ENCODE measurements around the gene ATP8A1. TPM values are rescaled to one million over a fixed set of nuclear protein-coding genes. Genes with fewer than 3 reads are reported as not detected.
"Not testable (repeated sequence)": the region's sequence is repeated elsewhere in the genome, so short reads cannot be mapped to it uniquely, and the experiment has no call there.

Gene ATP8A1
- total RNA-seq, 2 experiments from 2014 or later: 20.9 to 21.1 TPM

GRCh38 chr4:42482516-42483327 is 174.2 kb downstream of the ATP8A1 start:
- Mint-ChIP-seq H3K36me3 (ENCODE audit: low read depth) (peaks cover 2% of the 10 kb centered on the region), H3K9me3 (no peaks in the 10 kb centered on the region), H3K4me1 (no peaks in the 10 kb centered on the region), H3K4me3 (no peak overlapping the region), H3K27me3 (no peaks in the 10 kb centered on the region), H3K27ac (no peak overlapping the region)
- DNase-seq: no peak
- POLR2A ChIA-PET: no interaction called here
- CTCF ChIA-PET: no interaction called here

GRCh38 chr4:42480717-42481116 is 176.2 kb downstream of the ATP8A1 start:
- no peaks in the 10 kb centered on the region for H3K4me1 Mint-ChIP-seq
- H3K4me3 Mint-ChIP-seq: no peak overlapping the region
- ChIA-PET POLR2A (no interaction called here), CTCF (interaction anchor here (0.9 kb wide), 1 partner anchor 9 kb away, joined by 3 read pairs; no protein-coding TSS in a partner anchor)
- no peak for DNase-seq
- H3K9me3 Mint-ChIP-seq: no peaks in the 10 kb centered on the region
- peaks cover 2% of the 10 kb centered on the region for H3K36me3 Mint-ChIP-seq (ENCODE audit: low read depth)
- H3K27me3 Mint-ChIP-seq: no peaks in the 10 kb centered on the region
- H3K27ac Mint-ChIP-seq: no peak overlapping the region

GRCh38 chr4:42480281-42480680 is 176.6 kb downstream of the ATP8A1 start:
- H3K9me3 Mint-ChIP-seq: no peaks in the 10 kb centered on the region
- ChIA-PET CTCF (interaction anchor here (0.9 kb wide), 1 partner anchor 8 kb away, joined by 3 read pairs; no protein-coding TSS in a partner anchor), POLR2A (no interaction called here)
- H3K36me3 Mint-ChIP-seq (ENCODE audit: low read depth): peaks cover 2% of the 10 kb centered on the region
- no peak overlapping the region for H3K4me3 Mint-ChIP-seq
- no peak for DNase-seq
- no peaks in the 10 kb centered on the region for H3K4me1 Mint-ChIP-seq
- no peak overlapping the region for H3K27ac Mint-ChIP-seq
- H3K27me3 Mint-ChIP-seq: no peaks in the 10 kb centered on the region

GRCh38 chr4:42478946-42479345 is 178.0 kb downstream of the ATP8A1 start:
- CTCF ChIA-PET: no interaction called here
- no peaks in the 10 kb centered on the region for H3K4me1 Mint-ChIP-seq
- POLR2A ChIA-PET: no interaction called here
- no peaks in the 10 kb centered on the region for H3K9me3 Mint-ChIP-seq
- H3K4me3 Mint-ChIP-seq: no peak overlapping the region
- H3K27ac Mint-ChIP-seq: no peak overlapping the region
- H3K27me3 Mint-ChIP-seq: no peaks in the 10 kb centered on the region
- H3K36me3 Mint-ChIP-seq (ENCODE audit: low read depth): peaks cover 2% of the 10 kb centered on the region
- DNase-seq: no peak

- Mint-ChIP-seq H3K27ac (no peak overlapping the region), H3K9me3 (no peaks in the 10 kb centered on the region), H3K4me1 (no peaks in the 10 kb centered on the region), H3K27me3 (no peaks in the 10 kb centered on the region), H3K4me3 (no peak overlapping the region), H3K36me3 (ENCODE audit: low read depth) (peaks cover 2% of the 10 kb centered on the region)
- ChIA-PET POLR2A (interaction anchor here (0.5 kb wide), 1 partner anchor 17 kb away, joined by 3 read pairs; no protein-coding TSS in a partner anchor), CTCF (no interaction called here)
- DNase-seq: no peak
Measured at GRCh38 chr4:42478509-42478908, 178.4 kb downstream of the ATP8A1 start.

- no peaks in the 10 kb centered on the region for H3K27me3 Mint-ChIP-seq
- H3K4me1 Mint-ChIP-seq: no peaks in the 10 kb centered on the region
- ChIA-PET CTCF (no interaction called here), POLR2A (no interaction called here)
- DNase-seq: no peak
- no peak overlapping the region for H3K27ac Mint-ChIP-seq
- H3K36me3 Mint-ChIP-seq (ENCODE audit: low read depth): peaks cover 2% of the 10 kb centered on the region
- H3K9me3 Mint-ChIP-seq: no peaks in the 10 kb centered on the region
- H3K4me3 Mint-ChIP-seq: no peak overlapping the region
Measured at GRCh38 chr4:42474406-42474805, 182.5 kb downstream of the ATP8A1 start.

GRCh38 chr4:42473071-42473684 is 183.7 kb downstream of the ATP8A1 start:
- no peaks in the 10 kb centered on the region for H3K9me3 Mint-ChIP-seq
- H3K4me1 Mint-ChIP-seq: no peaks in the 10 kb centered on the region
- H3K36me3 Mint-ChIP-seq (ENCODE audit: low read depth): no peaks in the 10 kb centered on the region
- H3K4me3 Mint-ChIP-seq: no peak overlapping the region
- ChIA-PET CTCF (no interaction called here), POLR2A (no interaction called here)
- no peak overlapping the region for H3K27ac Mint-ChIP-seq
- DNase-seq: no peak
- no peaks in the 10 kb centered on the region for H3K27me3 Mint-ChIP-seq

GRCh38 chr4:42471896-42472295 is 185.0 kb downstream of the ATP8A1 start:
- POLR2A ChIA-PET: no interaction called here
- Mint-ChIP-seq H3K27me3 (no peaks in the 10 kb centered on the region), H3K4me3 (no peak overlapping the region), H3K4me1 (no peaks in the 10 kb centered on the region), H3K27ac (no peak overlapping the region), H3K36me3 (ENCODE audit: low read depth) (peaks cover 2% of the 10 kb centered on the region), H3K9me3 (no peaks in the 10 kb centered on the region)
- DNase-seq: no peak
- CTCF ChIA-PET: interaction anchor here (0.7 kb wide), 2 partner anchors 8 to 108 kb away, joined by 3 read pairs; no protein-coding TSS in a partner anchor

GRCh38 chr4:42470023-42470422 is 186.9 kb downstream of the ATP8A1 start:
- ChIA-PET POLR2A (no interaction called here), CTCF (no interaction called here)
- H3K36me3 Mint-ChIP-seq (ENCODE audit: low read depth): peaks cover 2% of the 10 kb centered on the region
- no peak overlapping the region for H3K27ac Mint-ChIP-seq
- H3K4me1 Mint-ChIP-seq: no peaks in the 10 kb centered on the region
- no peaks in the 10 kb centered on the region for H3K9me3 Mint-ChIP-seq
- H3K4me3 Mint-ChIP-seq: no peak overlapping the region
- no peaks in the 10 kb centered on the region for H3K27me3 Mint-ChIP-seq
- DNase-seq: no peak

- H3K4me3 Mint-ChIP-seq: not testable (repeated sequence)
Measured at GRCh38 chr4:42467777-42468176, 189.1 kb downstream of the ATP8A1 start.

GRCh38 chr4:42466273-42466844 is 190.5 kb downstream of the ATP8A1 start:
- H3K27ac Mint-ChIP-seq: no peak overlapping the region
- CTCF ChIA-PET: no interaction called here
- peaks cover 4% of the 10 kb centered on the region for H3K9me3 Mint-ChIP-seq
- no peaks in the 10 kb centered on the region for H3K4me1 Mint-ChIP-seq
- H3K36me3 Mint-ChIP-seq (ENCODE audit: low read depth): peaks cover 20% of the 10 kb centered on the region
- POLR2A ChIA-PET: no interaction called here
- H3K4me3 Mint-ChIP-seq: no peak overlapping the region
- no peaks in the 10 kb centered on the region for H3K27me3 Mint-ChIP-seq
- no peak for DNase-seq

More at GRCh38 chr4:42467777-42468176, 189.1 kb downstream of the ATP8A1 start:
- CTCF ChIA-PET, H3K9me3 Mint-ChIP-seq, H3K4me1 Mint-ChIP-seq, H3K27me3 Mint-ChIP-seq, H3K27ac Mint-ChIP-seq, POLR2A ChIA-PET, DNase-seq: not testable (repeated sequence)
- H3K36me3 Mint-ChIP-seq (ENCODE audit: low read depth): peaks cover 11% of the 10 kb centered on the region

- no peaks in the 10 kb centered on the region for H3K27me3 Mint-ChIP-seq
- H3K4me1 Mint-ChIP-seq: no peaks in the 10 kb centered on the region
- H3K4me3 Mint-ChIP-seq: no peak overlapping the region
- H3K27ac Mint-ChIP-seq: no peak overlapping the region
- DNase-seq: no peak
- H3K9me3 Mint-ChIP-seq: peaks cover 4% of the 10 kb centered on the region
- CTCF ChIA-PET: no interaction called here
- POLR2A ChIA-PET: no interaction called here
- peaks cover 23% of the 10 kb centered on the region for H3K36me3 Mint-ChIP-seq (ENCODE audit: low read depth)
Measured at GRCh38 chr4:42464550-42465094, 192.3 kb downstream of the ATP8A1 start.

GRCh38 chr4:42461216-42461615 is 195.7 kb downstream of the ATP8A1 start:
- not testable (repeated sequence) for H3K27ac Mint-ChIP-seq, DNase-seq, H3K4me1 Mint-ChIP-seq, H3K4me3 Mint-ChIP-seq, H3K27me3 Mint-ChIP-seq, H3K9me3 Mint-ChIP-seq
- peaks cover 21% of the 10 kb centered on the region for H3K36me3 Mint-ChIP-seq (ENCODE audit: low read depth)
- ChIA-PET POLR2A (interaction anchor here (0.7 kb wide), 1 partner anchor 17 kb away, joined by 3 read pairs; no protein-coding TSS in a partner anchor), CTCF (interaction anchor here (0.6 kb wide), 1 partner anchor 250 kb away, joined by 3 read pairs; no protein-coding TSS in a partner anchor)

All from activated CD4-positive, alpha-beta T cell treated with anti-CD3 and anti-CD28 coated beads, Interleukin-2, amount 10 ng/mL, durations not matched to agents 7 days and 5 days (primary cell).